ENCODE results near the gene DSCAM. TPM values are rescaled to one million over a fixed set of nuclear protein-coding genes. Genes with fewer than 3 reads are reported as not detected.

The DSCAM gene
- total and polyA plus RNA-seq, 2 experiments from 2014 or later: not detected

- H2AFZ ChIP-seq: no peak overlapping the region
- no peaks in the 10 kb centered on the region for H3K79me2 ChIP-seq (ENCODE audit: insufficient read depth)
- H4K20me1 ChIP-seq (ENCODE audit: insufficient read depth): no peaks in the 10 kb centered on the region
- no peak overlapping the region for H3K27ac ChIP-seq
- no peaks in the 10 kb centered on the region for H3F3A ChIP-seq (ENCODE audit: insufficient read depth)
- no peaks in the 10 kb centered on the region for H3K36me3 ChIP-seq (ENCODE audit: low read depth)
- 53 to 61% methylated on average over 4 of the region's 4 CpGs for WGBS, 2 experiments (ENCODE audit: low coverage in 1 of 2, low lambda C conversion rate in 2 of 2, missing lambda C conversion rate in 2 of 2)
- DNase-seq: no peak
- no peaks in the 10 kb centered on the region for H3K9me2 ChIP-seq (ENCODE audit: insufficient read depth)
- H3K4me2 ChIP-seq (ENCODE audit: unreplicated experiment): no peak overlapping the region
- in situ Hi-C loops (cut with MboI): no loop called here
- TF ChIP-seq EZH2 (IDR thresholded peaks at IDR 0.05; ENCODE audit: insufficient read depth, poor library complexity, severe bottlenecking) (no peak), EZH2phosphoT487 (IDR thresholded peaks at IDR 0.05; ENCODE audit: insufficient read depth, low read depth) (no peak)
- H3K4me1 ChIP-seq (ENCODE audit: insufficient read depth): no peaks in the 10 kb centered on the region
- H3K4me3 ChIP-seq: no peak overlapping the region
- no peak overlapping the region for H3K9ac ChIP-seq
- H3K9me3 ChIP-seq (ENCODE audit: low read depth): no peaks in the 10 kb centered on the region
- no peaks in the 10 kb centered on the region for H3K27me3 ChIP-seq (replicated peaks; ENCODE audit: insufficient read depth)
Measured at GRCh38 chr21:40067751-40068150, 779.2 kb downstream of the DSCAM start.

GRCh38 chr21:40066221-40066620, 780.7 kb downstream of the DSCAM start:
- TF ChIP-seq EZH2phosphoT487 (IDR thresholded peaks at IDR 0.05; ENCODE audit: insufficient read depth, low read depth) (no peak), EZH2 (IDR thresholded peaks at IDR 0.05; ENCODE audit: insufficient read depth, poor library complexity, severe bottlenecking) (no peak)

GRCh38 chr21:40060083-40060677, 786.8 kb downstream of the DSCAM start:
- Histone ChIP-seq H3K79me2 (ENCODE audit: insufficient read depth) (no peaks in the 10 kb centered on the region), H3K4me2 (ENCODE audit: unreplicated experiment) (no peak overlapping the region), H3K27ac (no peak overlapping the region), H3K36me3 (ENCODE audit: low read depth) (no peaks in the 10 kb centered on the region), H3K4me3 (no peak overlapping the region), H3K4me1 (ENCODE audit: insufficient read depth) (no peaks in the 10 kb centered on the region), H3K9me2 (ENCODE audit: insufficient read depth) (no peaks in the 10 kb centered on the region), H3K9ac (no peak overlapping the region), H3K9me3 (ENCODE audit: low read depth) (no peaks in the 10 kb centered on the region), H3K27me3 (replicated peaks; ENCODE audit: insufficient read depth) (no peaks in the 10 kb centered on the region), H4K20me1 (ENCODE audit: insufficient read depth) (no peaks in the 10 kb centered on the region), H2AFZ (no peak overlapping the region), H3F3A (ENCODE audit: insufficient read depth) (no peaks in the 10 kb centered on the region)
- in situ Hi-C loops (cut with MboI): no loop called here
- WGBS, 2 experiments (ENCODE audit: low coverage in 1 of 2, low lambda C conversion rate in 2 of 2, missing lambda C conversion rate in 2 of 2): 57 to 59% methylated on average over 7 of the region's 7 CpGs
- TF ChIP-seq EZH2 (IDR thresholded peaks at IDR 0.05; ENCODE audit: insufficient read depth, poor library complexity, severe bottlenecking) (no peak), EZH2phosphoT487 (IDR thresholded peaks at IDR 0.05; ENCODE audit: insufficient read depth, low read depth) (no peak)
- no peak for DNase-seq

More at GRCh38 chr21:40066221-40066620, 780.7 kb downstream of the DSCAM start:
- Histone ChIP-seq H3K4me3 (no peak overlapping the region), H3F3A (ENCODE audit: insufficient read depth) (no peaks in the 10 kb centered on the region), H2AFZ (no peak overlapping the region), H3K27ac (no peak overlapping the region), H3K9me2 (ENCODE audit: insufficient read depth) (no peaks in the 10 kb centered on the region), H3K79me2 (ENCODE audit: insufficient read depth) (no peaks in the 10 kb centered on the region), H3K9me3 (ENCODE audit: low read depth) (no peaks in the 10 kb centered on the region), H3K36me3 (ENCODE audit: low read depth) (no peaks in the 10 kb centered on the region), H4K20me1 (ENCODE audit: insufficient read depth) (no peaks in the 10 kb centered on the region), H3K9ac (no peak overlapping the region), H3K27me3 (replicated peaks; ENCODE audit: insufficient read depth) (no peaks in the 10 kb centered on the region), H3K4me2 (ENCODE audit: unreplicated experiment) (no peak overlapping the region), H3K4me1 (ENCODE audit: insufficient read depth) (no peaks in the 10 kb centered on the region)
- 30 to 34% methylated on average over 3 of the region's 3 CpGs for WGBS, 2 experiments (ENCODE audit: low coverage in 1 of 2, low lambda C conversion rate in 2 of 2, missing lambda C conversion rate in 2 of 2)
- in situ Hi-C loops (cut with MboI): no loop called here
- DNase-seq: no peak

GRCh38 chr21:40057331-40057730, 789.6 kb downstream of the DSCAM start:
- no peak overlapping the region for H3K9ac ChIP-seq
- no peaks in the 10 kb centered on the region for H3K79me2 ChIP-seq (ENCODE audit: insufficient read depth)
- no peak overlapping the region for H2AFZ ChIP-seq
- no peak overlapping the region for H3K4me3 ChIP-seq
- H3K27me3 ChIP-seq (replicated peaks; ENCODE audit: insufficient read depth): no peaks in the 10 kb centered on the region
- no peaks in the 10 kb centered on the region for H3K36me3 ChIP-seq (ENCODE audit: low read depth)
- TF ChIP-seq EZH2 (IDR thresholded peaks at IDR 0.05; ENCODE audit: insufficient read depth, poor library complexity, severe bottlenecking) (no peak), EZH2phosphoT487 (IDR thresholded peaks at IDR 0.05; ENCODE audit: insufficient read depth, low read depth) (no peak)
- no peaks in the 10 kb centered on the region for H3K9me2 ChIP-seq (ENCODE audit: insufficient read depth)
- no peak for DNase-seq
- in situ Hi-C loops (cut with MboI): no loop called here
- WGBS, 2 experiments (ENCODE audit: low coverage in 1 of 2, low lambda C conversion rate in 2 of 2, missing lambda C conversion rate in 2 of 2): 58 to 68% methylated on average over 5 of the region's 5 CpGs
- no peaks in the 10 kb centered on the region for H3F3A ChIP-seq (ENCODE audit: insufficient read depth)
- no peak overlapping the region for H3K27ac ChIP-seq
- no peak overlapping the region for H3K4me2 ChIP-seq (ENCODE audit: unreplicated experiment)
- no peaks in the 10 kb centered on the region for H3K9me3 ChIP-seq (ENCODE audit: low read depth)
- no peaks in the 10 kb centered on the region for H4K20me1 ChIP-seq (ENCODE audit: insufficient read depth)
- H3K4me1 ChIP-seq (ENCODE audit: insufficient read depth): no peaks in the 10 kb centered on the region
